H1 (cell line): ENCODE measurements around the gene GPR162. TPM values are rescaled to one million over a fixed set of nuclear protein-coding genes. Genes with fewer than 3 reads are reported as not detected.

Experiments used
- FOSL1 ChIP-seq: IDR thresholded peaks from 2 replicates; pipeline ENCODE4 v1.6.1; 2011; ENCODE audit warnings: mild to moderate bottlenecking, low read depth, low read length, moderate library complexity; ENCODE audit not compliant: insufficient read depth
- HDAC6 ChIP-seq: IDR thresholded peaks from one replicate; pipeline ENCODE4 v1.7.1; 2012; ENCODE audit warnings: low read depth, mild to moderate bottlenecking, inconsistent platforms, low read length, moderate library complexity
- KDM5A ChIP-seq: fragments of 200-600 bp; IDR thresholded peaks from 2 replicates; pipeline ENCODE4 v1.7.1; 2012; ENCODE audit warnings: mild to moderate bottlenecking, low read length, inconsistent platforms, mixed read lengths
- polyA plus RNA-seq, 7 experiments: library from polyadenylated mRNA; depleted of rRNA in 3 of 7; stranded (reverse) in 5 of 7; unstranded in 2 of 7; fragments of >200 nt in 5 of 7; fragments of 200-250 nt in 2 of 7; gene quantifications; 1 replicate in 5 of 7; 2 replicates in 1 of 7; 4 replicates in 1 of 7; pipeline versions ENCODE4 v1.2.1 to v1.2.3, GENCODE V29; 2011 to 2013; ENCODE audit warnings: missing spikeins in 2 of 7, mixed read lengths in 2 of 7
- total RNA-seq: library from RNA; stranded (reverse); fragmentation: NEBNext Ultra II Directional; extraction: Animal tissue kit (Norgen Biotek cat#: 25700); gene quantifications from 2 replicates; pipeline ENCODE4 v1.2.1, GENCODE V29; 2021

Gene GPR162
- total and polyA plus RNA-seq, 2 of the 8 experiments (the other 6 are each of a cell fraction or from before 2014, with no cell fraction given) = 7.3 to 8.8 TPM

DNA sequence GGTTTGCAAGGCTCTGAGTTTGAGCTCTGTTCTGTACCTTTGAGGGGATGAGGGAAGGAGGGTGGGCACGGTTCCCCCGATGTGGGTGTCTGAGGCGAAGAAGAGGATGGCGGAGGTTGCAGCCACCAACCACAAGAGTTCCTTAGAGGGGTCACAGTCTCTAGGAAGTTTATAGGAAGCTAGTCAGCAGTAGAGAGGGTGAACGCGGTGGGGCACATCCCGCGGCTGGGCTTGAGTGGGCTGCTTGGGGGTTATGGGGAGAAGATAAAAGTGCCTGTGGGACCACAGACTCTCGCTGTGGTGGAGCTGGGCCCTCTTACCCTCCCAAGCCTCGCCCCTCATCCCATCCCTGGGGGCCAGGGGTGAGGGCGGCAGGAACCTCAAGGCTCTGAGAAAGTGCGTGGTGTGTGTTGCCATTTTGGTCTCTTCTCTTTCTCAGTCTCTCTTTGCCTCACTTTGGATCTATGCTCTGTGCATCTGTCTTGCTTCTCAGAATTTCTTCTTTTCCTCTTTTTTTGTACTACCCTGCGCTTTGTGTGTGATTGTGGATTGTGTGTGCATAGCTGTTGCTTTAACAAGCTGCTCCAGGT is 29.6 kb upstream of the GPR162 start (continued):
- TF ChIP-seq FOSL1 = no peak
- TF ChIP-seq KDM5A = no peak
- no peak for TF ChIP-seq HDAC6
